ENCODE results near the gene MICAL1.
A peak's percentile ranks its signal among the peaks of the same experiment; 100 is the strongest.

MICAL1 gene

GRCh38 chr6:109485266-109485935, 29.8 kb upstream of the MICAL1 start:
- Histone ChIP-seq H3K9me3 (ENCODE audit: control insufficient read depth, low read length) (no peaks in the 10 kb centered on the region), H3K4me1 (ENCODE audit: control insufficient read depth, insufficient read depth, low read length) (peaks cover 19% of the 10 kb centered on the region), H3K9ac (ENCODE audit: low read length) (no peak overlapping the region), H3K27me3 (ENCODE audit: control insufficient read depth, insufficient read depth, low read length) (no peaks in the 10 kb centered on the region), H3K36me3 (ENCODE audit: control insufficient read depth, insufficient read depth, low read length) (no peaks in the 10 kb centered on the region), H3K4me3 (ENCODE audit: low read length) (no peak overlapping the region)

GRCh38 chr6:109484122-109484521, 28.6 kb upstream of the MICAL1 start:
- Histone ChIP-seq H3K4me1 (ENCODE audit: control insufficient read depth, insufficient read depth, low read length) (peaks cover 25% of the 10 kb centered on the region), H3K27me3 (ENCODE audit: control insufficient read depth, insufficient read depth, low read length) (no peaks in the 10 kb centered on the region), H3K36me3 (ENCODE audit: control insufficient read depth, insufficient read depth, low read length) (no peaks in the 10 kb centered on the region), H3K9ac (ENCODE audit: low read length) (no peak overlapping the region), H3K9me3 (ENCODE audit: control insufficient read depth, low read length) (no peaks in the 10 kb centered on the region), H3K4me3 (ENCODE audit: low read length) (no peak overlapping the region)

DNA sequence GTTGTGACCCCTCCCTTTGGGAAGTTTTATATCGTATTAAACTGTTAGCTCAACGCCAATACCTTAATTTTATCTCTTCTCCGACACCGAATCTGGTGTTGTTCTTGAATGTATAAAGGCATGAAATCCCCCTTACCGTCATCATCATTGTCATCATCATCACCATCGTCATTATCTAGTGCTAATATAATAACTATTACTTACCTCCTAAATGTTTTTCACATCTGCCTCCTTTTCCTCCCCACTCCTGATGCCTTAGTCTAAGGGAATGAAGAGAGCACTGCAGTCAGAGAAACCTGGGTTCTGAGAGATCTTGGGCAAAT, 28.1 kb upstream of the MICAL1 start:
- no peaks in the 10 kb centered on the region for H3K9me3 ChIP-seq (ENCODE audit: control insufficient read depth, low read length)
- H3K9ac ChIP-seq (ENCODE audit: low read length), result no peak overlapping the region
- H3K36me3 ChIP-seq (ENCODE audit: control insufficient read depth, insufficient read depth, low read length), result no peaks in the 10 kb centered on the region
- H3K27me3 ChIP-seq (ENCODE audit: control insufficient read depth, insufficient read depth, low read length), result no peaks in the 10 kb centered on the region
- no peak overlapping the region for H3K4me3 ChIP-seq (ENCODE audit: low read length)
- H3K4me1 ChIP-seq (ENCODE audit: control insufficient read depth, insufficient read depth, low read length), result peaks cover 27% of the 10 kb centered on the region

- no peaks in the 10 kb centered on the region for H3K36me3 ChIP-seq (ENCODE audit: control insufficient read depth, insufficient read depth, low read length)
- H3K4me3 ChIP-seq (ENCODE audit: low read length), result peak within 1 kb of the TSS; percentile 48
- peaks cover 32% of the 10 kb centered on the region for H3K4me1 ChIP-seq (ENCODE audit: control insufficient read depth, insufficient read depth, low read length)
Measured at GRCh38 chr6:109482905-109483734, 27.5 kb upstream of the MICAL1 start, which contains the start of gene ZBTB24. TSS of gene ZBTB24 (minus strand) at chr6:109483219. CDS start at chr6:109482026, 1,193 bp downstream.

DNA sequence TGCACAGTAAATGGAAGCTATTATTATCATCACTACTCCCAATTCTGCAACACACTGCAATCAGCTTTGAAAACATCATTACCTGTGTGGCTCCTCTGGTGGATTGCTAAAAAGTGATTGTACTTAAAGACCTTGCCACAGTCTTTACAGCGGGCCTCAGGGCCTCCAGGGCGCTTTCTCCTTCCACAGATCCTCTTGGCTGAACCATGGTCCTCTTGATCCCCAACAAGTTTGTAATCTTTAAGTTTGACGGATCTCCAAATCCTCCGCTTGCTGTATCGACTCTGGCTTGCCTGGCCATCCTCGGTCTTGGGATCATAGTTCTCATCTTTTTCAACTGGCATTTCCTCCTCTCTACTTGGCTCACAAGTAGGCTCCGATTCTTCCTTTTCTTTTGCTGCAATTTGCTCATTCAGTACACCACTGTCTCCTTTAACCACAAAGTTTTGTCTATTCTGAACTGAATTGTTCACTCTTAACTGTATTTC, 25.5 kb upstream of the MICAL1 start:
- Histone ChIP-seq H3K4me3 (ENCODE audit: low read length) (no peak overlapping the region), H3K9ac (ENCODE audit: low read length) (no peak overlapping the region), H3K36me3 (ENCODE audit: control insufficient read depth, insufficient read depth, low read length) (no peaks in the 10 kb centered on the region), H3K4me1 (ENCODE audit: control insufficient read depth, insufficient read depth, low read length) (peaks cover 39% of the 10 kb centered on the region), H3K9me3 (ENCODE audit: control insufficient read depth, low read length) (no peaks in the 10 kb centered on the region), H3K27me3 (ENCODE audit: control insufficient read depth, insufficient read depth, low read length) (no peaks in the 10 kb centered on the region)

More at GRCh38 chr6:109482905-109483734, 27.5 kb upstream of the MICAL1 start, which contains the start of gene ZBTB24:
- Histone ChIP-seq H3K9ac (ENCODE audit: low read length) (peak within 1 kb of the TSS; percentile 54), H3K9me3 (ENCODE audit: control insufficient read depth, low read length) (no peaks in the 10 kb centered on the region), H3K27me3 (ENCODE audit: control insufficient read depth, insufficient read depth, low read length) (no peaks in the 10 kb centered on the region)

DNA sequence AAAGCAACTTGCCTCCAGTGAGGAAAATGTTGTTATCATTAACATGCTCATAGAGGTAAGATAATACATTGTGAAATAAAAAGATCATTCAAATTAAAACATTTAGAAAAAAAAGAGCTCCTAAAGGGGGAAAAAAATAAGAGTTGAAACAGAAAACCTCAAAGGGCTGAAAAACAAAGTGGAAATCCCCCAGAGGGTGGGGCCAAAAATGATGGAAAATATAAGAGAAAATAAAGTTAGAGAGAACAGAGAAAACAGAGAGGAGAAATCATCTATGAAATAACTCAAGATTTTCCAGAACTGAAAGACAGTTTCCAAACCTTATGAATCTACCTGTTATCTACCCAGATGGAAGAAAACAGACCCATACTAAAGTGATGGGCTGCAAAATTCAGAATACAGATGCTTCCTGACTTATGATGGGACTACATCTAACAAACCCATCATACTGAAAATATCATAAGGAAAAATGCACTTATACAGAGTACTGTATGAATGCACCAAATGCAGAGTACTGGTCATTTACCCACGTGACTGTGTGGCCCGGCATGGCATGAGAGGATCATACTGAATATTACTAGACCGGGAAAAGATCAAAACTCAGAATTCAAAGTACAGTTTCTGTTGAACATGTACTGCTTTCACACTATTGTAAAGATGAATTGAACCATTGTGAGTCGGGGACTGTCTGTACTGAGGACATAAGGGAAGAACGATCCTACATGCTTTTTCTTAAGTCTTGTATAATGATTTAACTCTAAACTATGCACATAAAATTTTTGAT, 23.5 kb upstream of the MICAL1 start:
- H3K4me3 ChIP-seq (ENCODE audit: low read length), result no peak overlapping the region
- H3K36me3 ChIP-seq (ENCODE audit: control insufficient read depth, insufficient read depth, low read length), result no peaks in the 10 kb centered on the region
- peaks cover 39% of the 10 kb centered on the region for H3K4me1 ChIP-seq (ENCODE audit: control insufficient read depth, insufficient read depth, low read length)
- H3K9me3 ChIP-seq (ENCODE audit: control insufficient read depth, low read length), result no peaks in the 10 kb centered on the region
- H3K9ac ChIP-seq (ENCODE audit: low read length), result peak overlapping the region; percentile 22
- H3K27me3 ChIP-seq (ENCODE audit: control insufficient read depth, insufficient read depth, low read length), result no peaks in the 10 kb centered on the region

DNA sequence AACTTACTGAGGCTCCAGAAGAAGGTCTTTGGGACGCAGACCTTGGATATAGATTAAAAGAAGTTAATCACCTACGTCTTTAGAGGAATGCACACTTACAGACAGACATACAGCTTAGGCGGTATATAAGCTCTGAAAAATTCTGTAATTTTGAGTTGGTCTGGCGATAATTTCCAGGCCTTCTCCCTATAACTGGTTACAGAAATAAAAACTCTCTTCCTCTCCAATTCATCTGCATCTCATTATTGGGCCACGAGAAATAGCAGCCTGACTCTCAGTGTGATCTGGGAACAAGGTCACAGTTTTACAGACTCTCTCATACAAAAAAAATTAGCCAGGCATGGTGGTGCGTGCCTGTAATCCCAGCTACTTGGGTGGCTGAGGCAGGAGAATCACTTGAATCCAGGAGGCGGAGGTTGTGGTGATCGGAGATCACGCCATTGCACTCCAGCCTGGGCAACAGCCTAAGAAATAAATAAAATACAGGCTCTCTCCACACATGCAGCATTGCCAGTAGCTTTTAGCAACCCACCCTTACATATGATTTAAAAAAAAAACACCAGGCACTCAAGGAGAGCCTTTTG, 22.7 kb upstream of the MICAL1 start:
- H3K9ac ChIP-seq (ENCODE audit: low read length), result no peak overlapping the region
- no peaks in the 10 kb centered on the region for H3K9me3 ChIP-seq (ENCODE audit: control insufficient read depth, low read length)
- no peak overlapping the region for H3K4me3 ChIP-seq (ENCODE audit: low read length)
- H3K4me1 ChIP-seq (ENCODE audit: control insufficient read depth, insufficient read depth, low read length), result peaks cover 39% of the 10 kb centered on the region
- H3K36me3 ChIP-seq (ENCODE audit: control insufficient read depth, insufficient read depth, low read length), result no peaks in the 10 kb centered on the region
- no peaks in the 10 kb centered on the region for H3K27me3 ChIP-seq (ENCODE audit: control insufficient read depth, insufficient read depth, low read length)

GRCh38 chr6:109477725-109478124, 22.2 kb upstream of the MICAL1 start:
- Histone ChIP-seq H3K4me1 (ENCODE audit: control insufficient read depth, insufficient read depth, low read length) (peaks cover 39% of the 10 kb centered on the region), H3K9ac (ENCODE audit: low read length) (no peak overlapping the region), H3K4me3 (ENCODE audit: low read length) (no peak overlapping the region), H3K27me3 (ENCODE audit: control insufficient read depth, insufficient read depth, low read length) (no peaks in the 10 kb centered on the region), H3K36me3 (ENCODE audit: control insufficient read depth, insufficient read depth, low read length) (peaks cover under 1% of the 10 kb centered on the region), H3K9me3 (ENCODE audit: control insufficient read depth, low read length) (no peaks in the 10 kb centered on the region)

DNA sequence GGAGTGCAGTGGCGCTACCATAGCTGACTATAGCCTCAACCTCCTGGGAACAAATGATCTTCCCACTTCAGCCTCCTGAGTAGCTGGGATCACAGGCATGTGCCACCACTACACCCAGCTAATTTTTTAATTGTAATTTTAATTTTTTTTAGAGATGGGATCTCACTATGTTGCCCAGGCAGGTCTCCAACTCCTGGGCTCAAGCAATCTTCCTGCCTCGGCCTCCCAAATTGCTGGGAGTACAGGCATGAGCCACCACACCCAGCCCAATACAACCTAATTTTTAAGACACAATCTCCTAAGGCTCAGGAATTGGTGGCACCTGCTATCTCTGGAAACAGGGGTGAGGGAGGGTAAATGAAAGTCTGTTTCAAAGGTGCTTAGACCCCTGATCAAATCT, 21.6 kb upstream of the MICAL1 start:
- Histone ChIP-seq H3K9me3 (ENCODE audit: control insufficient read depth, low read length) (no peaks in the 10 kb centered on the region), H3K27me3 (ENCODE audit: control insufficient read depth, insufficient read depth, low read length) (no peaks in the 10 kb centered on the region), H3K4me1 (ENCODE audit: control insufficient read depth, insufficient read depth, low read length) (peaks cover 37% of the 10 kb centered on the region), H3K9ac (ENCODE audit: low read length) (no peak overlapping the region), H3K36me3 (ENCODE audit: control insufficient read depth, insufficient read depth, low read length) (peaks cover 5% of the 10 kb centered on the region), H3K4me3 (ENCODE audit: low read length) (no peak overlapping the region)

GRCh38 chr6:109475625-109476024, 20.1 kb upstream of the MICAL1 start:
- H3K9me3 ChIP-seq (ENCODE audit: control insufficient read depth, low read length), result no peaks in the 10 kb centered on the region
- H3K36me3 ChIP-seq (ENCODE audit: control insufficient read depth, insufficient read depth, low read length), result peaks cover 5% of the 10 kb centered on the region
- H3K4me1 ChIP-seq (ENCODE audit: control insufficient read depth, insufficient read depth, low read length), result peaks cover 22% of the 10 kb centered on the region
- H3K4me3 ChIP-seq (ENCODE audit: low read length), result no peak overlapping the region
- no peak overlapping the region for H3K9ac ChIP-seq (ENCODE audit: low read length)
- no peaks in the 10 kb centered on the region for H3K27me3 ChIP-seq (ENCODE audit: control insufficient read depth, insufficient read depth, low read length)

DNA sequence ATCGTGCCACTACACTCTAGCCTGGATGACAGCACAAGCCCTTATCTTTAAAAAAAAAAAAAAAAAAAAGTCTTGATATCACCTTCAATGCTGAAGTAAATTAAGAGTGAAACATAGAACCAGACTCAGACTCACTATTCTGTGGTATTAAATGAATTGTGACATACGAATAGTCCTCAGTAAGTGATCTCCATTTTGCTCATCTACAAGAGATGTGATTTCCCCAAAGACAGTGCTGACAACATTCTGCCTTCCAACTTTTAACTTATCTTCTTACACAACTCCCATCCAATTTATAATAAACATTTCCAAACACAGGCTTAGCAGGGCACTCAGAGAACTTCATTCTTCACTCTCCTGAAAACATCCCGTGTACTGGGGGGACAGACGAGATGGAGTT, 19.4 kb upstream of the MICAL1 start:
- H3K9ac ChIP-seq (ENCODE audit: low read length), result no peak overlapping the region
- H3K9me3 ChIP-seq (ENCODE audit: control insufficient read depth, low read length), result no peaks in the 10 kb centered on the region
- no peak overlapping the region for H3K4me3 ChIP-seq (ENCODE audit: low read length)
- H3K27me3 ChIP-seq (ENCODE audit: control insufficient read depth, insufficient read depth, low read length), result no peaks in the 10 kb centered on the region
- H3K36me3 ChIP-seq (ENCODE audit: control insufficient read depth, insufficient read depth, low read length), result peaks cover 5% of the 10 kb centered on the region
- peaks cover 18% of the 10 kb centered on the region for H3K4me1 ChIP-seq (ENCODE audit: control insufficient read depth, insufficient read depth, low read length)

Data from mucosa of stomach (tissue), 1 donor.